K562 (cell line): Measurements from ENCODE around the gene MMP24. TPM values are rescaled to one million over a fixed set of nuclear protein-coding genes. Genes with fewer than 3 reads are reported as not detected.
A peak's percentile ranks its signal among the peaks of the same experiment; 100 is the strongest.

Source experiments
- ATAC-seq: fragments of 200-7000 bp; cut with Tn5 transposase; 3 replicates; pipeline ENCODE4 v1.9.1; 2020; ENCODE audit warnings: moderate library complexity
- BruUV-seq: library from RNA; stranded (reverse); fragments of 400-500 nt; replicated peaks from 2 replicates; lab custom pipeline; 2021; lab: Mats Ljungman, UMichigan
- CTCF ChIA-PET: fragments of 300-600 bp; formaldehyde crosslinking; extraction: SDS; loops from one replicate; lab custom pipeline; 2021; ENCODE audit warnings: low intra/inter-chr PET ratio; lab: Yijun Ruan, JAX
- POLR2A ChIA-PET: fragments of 300-600, 350-650 bp; sonication (Branson Sonifier 250); formaldehyde crosslinking; extraction: SDS; loops from one replicate; lab custom pipeline; 2021; ENCODE audit warnings: antibody characterized with exemption, inconsistent platforms; lab: Yijun Ruan, JAX
- DNase-seq, 4 experiments: peaks; one replicate each; pipeline versions ENCODE4 v3.0.0 to v3.0.0-alpha.2; 2011 to 2018; ENCODE audit warnings: low spot score in 3 of 4, mixed read lengths in 3 of 4; ENCODE audit errors: extremely low read depth in 1 of 4
- FAIRE-seq: peaks from 2 replicates; lab custom pipeline; 2011; peaks lifted over from hg19 to GRCh38; lab: Jason Lieb, UNC
- H2AFZ ChIP-seq: 2 replicates; pipeline ENCODE4 v1.6.0; 2011; ENCODE audit warnings: low read depth, low read length, control low read depth, inconsistent platforms
- H3K27ac ChIP-seq: fragments of 200-600 bp; 3 replicates; pipeline ENCODE4 v1.8.0; 2011; ENCODE audit warnings: low read depth, mild to moderate bottlenecking, control low read depth, inconsistent platforms, low read length, moderate library complexity, mixed read lengths; ENCODE audit errors: extremely low read depth
- H3K27me3 ChIP-seq, 2 experiments: fragments of 300-600 bp in 1 of 2; 2 replicates in 1 of 2; 3 replicates in 1 of 2; pipeline versions ENCODE4 v1.6.0 to v1.8.0; 2011; ENCODE audit warnings: inconsistent platforms in 2 of 2, low read length in 2 of 2, mild to moderate bottlenecking in 1 of 2, mixed read lengths in 1 of 2, moderate library complexity in 1 of 2; ENCODE audit not compliant: control insufficient read depth in 2 of 2, insufficient read depth in 2 of 2
- H3K36me3 ChIP-seq: fragments of 300-600 bp; 3 replicates; pipeline ENCODE4 v1.8.0; 2011; ENCODE audit warnings: mild to moderate bottlenecking, low read length, inconsistent platforms; ENCODE audit not compliant: control insufficient read depth, insufficient read depth
- H3K4me1 ChIP-seq, 2 experiments: fragments of 200-600 bp in 1 of 2; replicated peaks in 1 of 2; 2 replicates in 1 of 2; 3 replicates in 1 of 2; pipeline versions ENCODE4 v1.5.1 to v1.8.0; 2011; ENCODE audit warnings: inconsistent platforms in 2 of 2, low read length in 2 of 2, mild to moderate bottlenecking in 1 of 2, mixed read lengths in 1 of 2, moderate library complexity in 1 of 2; ENCODE audit not compliant: control insufficient read depth in 2 of 2, insufficient read depth in 2 of 2
- H3K4me2 ChIP-seq: 2 replicates; pipeline ENCODE4 v1.6.1; 2011; ENCODE audit warnings: low read length, control low read depth, inconsistent platforms, mixed read lengths; ENCODE audit not compliant: insufficient read depth
- H3K4me3 ChIP-seq: fragments of 200-600 bp; sonication (generic), shearing (Covaris generic); 2 replicates; pipeline ENCODE4 v1.5.1; 2016; ENCODE audit warnings: control low read depth, inconsistent platforms
- H3K79me2 ChIP-seq: fragments of 200-600 bp; 3 replicates; pipeline ENCODE4 v1.8.0; 2011; ENCODE audit warnings: low read length, inconsistent platforms; ENCODE audit not compliant: control insufficient read depth, insufficient read depth
- H3K9ac ChIP-seq, 2 experiments: 2 replicates each; pipeline versions ENCODE4 v1.6.0 to v1.6.1; 2011; ENCODE audit warnings: low read depth in 2 of 2, low read length in 2 of 2, control low read depth in 1 of 2, inconsistent platforms in 1 of 2, mild to moderate bottlenecking in 1 of 2, mixed read lengths in 1 of 2; ENCODE audit not compliant: insufficient read depth in 1 of 2
- H3K9me1 ChIP-seq: one replicate; pipeline ENCODE4 v1.6.0; 2011; ENCODE audit warnings: inconsistent platforms, mild to moderate bottlenecking, low read length, moderate library complexity; ENCODE audit not compliant: control insufficient read depth, insufficient read depth
- H3K9me3 ChIP-seq: replicated peaks from 2 replicates; pipeline ENCODE4 v1.5.1; 2011; ENCODE audit warnings: low read depth, low read length, inconsistent platforms; ENCODE audit not compliant: control insufficient read depth, insufficient read depth
- H4K20me1 ChIP-seq: replicated peaks from 2 replicates; pipeline ENCODE4 v1.6.1; 2011; ENCODE audit warnings: low read length, inconsistent platforms, mixed read lengths; ENCODE audit not compliant: control insufficient read depth, insufficient read depth
- REST ChIP-seq, 2 experiments: fragments of 450-650 bp; formaldehyde crosslinking in 1 of 2; IDR thresholded peaks; 2 replicates each; pipeline versions ENCODE4 v1.4.0 to v1.6.1; 2014 to 2020; ENCODE audit warnings: mild to moderate bottlenecking in 2 of 2, borderline replicate concordance in 1 of 2, low read depth in 1 of 2
- SETDB1 ChIP-seq: IDR thresholded peaks from one replicate; pipeline ENCODE4 v1.6.1; 2012; ENCODE audit warnings: low read length, control low read depth, inconsistent platforms
- SPI1 ChIP-seq: IDR thresholded peaks from 2 replicates; pipeline ENCODE4 v1.6.1; 2011; ENCODE audit warnings: low read depth, low read length, control low read depth, borderline replicate concordance
- ZBTB33 ChIP-seq: sonication (generic); formaldehyde crosslinking; IDR thresholded peaks from 2 replicates; pipeline ENCODE4 v1.8.1; 2023; ENCODE audit warnings: mild to moderate bottlenecking, missing genetic modification reagents
- ZNF232 ChIP-seq: sonication (generic); formaldehyde crosslinking; IDR thresholded peaks from 2 replicates; pipeline ENCODE4 v1.8.0; 2022; ENCODE audit warnings: mild to moderate bottlenecking, missing genetic modification reagents
- ZNF24 ChIP-seq: fragments of 450-650 bp; IDR thresholded peaks from 2 replicates; pipeline ENCODE4 v1.6.1; 2016
- WGBS: fragments of 100-300 bp; shearing (Covaris generic); methylation state at CpG from one replicate; pipeline ENCODE4 v1.1.6; 2016; ENCODE audit warnings: low coverage, mixed read lengths; ENCODE audit not compliant: insufficient coverage; ENCODE audit errors: missing lambda C conversion rate; 5-methylcytosine and 5-hydroxymethylcytosine counted together
- in situ Hi-C: fragments of 300-500 bp; cut with MboI; formaldehyde crosslinking; loops from 4 replicates; pipeline ENCODE4 v1.15.0; 2018; ENCODE audit warnings: inconsistent platforms, mixed read lengths
- intact Hi-C: fragments of 100-400 bp; cut with micrococcal nuclease; formaldehyde crosslinking; loops from 2 replicates; pipeline ENCODE4 v1.14.2; 2022
- polyA plus RNA-seq, 8 experiments: library from polyadenylated mRNA; depleted of rRNA in 4 of 8; stranded (reverse) in 5 of 8; unstranded in 3 of 8; fragments of >200 nt; fragmentation: Nextera tagmentation in 2 of 8; fragmentation: Illumina TruSeq in 1 of 8; extraction: Ambion mirVana in 2 of 8; extraction: Trizol in 1 of 8; gene quantifications; 2 replicates each; pipeline versions ENCODE4 v1.2.1 to v1.2.3, GENCODE V29; 2011 to 2014; ENCODE audit warnings: inconsistent platforms in 1 of 8, missing spikeins in 1 of 8
- total RNA-seq, 7 experiments: library from RNA; depleted of rRNA in 6 of 7; stranded (reverse); fragments of >200 nt in 6 of 7; fragmentation: Illumina TruSeq in 2 of 7; extraction: Trizol in 2 of 7; gene quantifications; 2 replicates each; pipeline versions ENCODE4 v1.2.1 to v1.2.3, GENCODE V29; 2011 to 2021; ENCODE audit warnings: low replicate concordance in 1 of 7

Gene MMP24
- total and polyA plus RNA-seq, 9 of the 15 experiments (the other 6 are each of a cell fraction or from before 2014, with no cell fraction given): 0.03 to 0.07 (median 0.03) TPM; not detected in 6

GRCh38 chr20:35226884-35227681, 593 bp downstream of the MMP24 start:
- Histone ChIP-seq H3K4me1 (peaks cover 0 to 10% of the 10 kb centered on the region in 2 experiments; a peak in 2 of 5 replicates), H3K4me2 (peak overlapping the region; percentile 24; the same call in 1 of the 2 replicates), H3K9me3 (no peaks in the 10 kb centered on the region), H4K20me1 (peaks cover 10% of the 10 kb centered on the region; the same call in 1 of the 2 replicates), H3K27ac (no peak overlapping the region), H3K9ac (peak overlapping the region in 1 of 2 experiments; percentile 43; a peak in 1 of 4 replicates), H3K4me3 (no peak overlapping the region), H3K9me1 (no peaks in the 10 kb centered on the region), H2AFZ (no peak overlapping the region), H3K79me2 (no peaks in the 10 kb centered on the region), H3K36me3 (no peaks in the 10 kb centered on the region), H3K27me3 (peaks cover 34 to 41% of the 10 kb centered on the region in 2 experiments)
- intact Hi-C loops (no loop called here), in situ Hi-C loops (no loop called here)
- peak; percentile 97 for ATAC-seq
- ChIA-PET CTCF (no interaction called here), POLR2A (interaction anchor here (0.6 to 1.4 kb wide), 2 partner anchors 15 to 903 kb away, joined by 3 to 5 read pairs; no protein-coding TSS in a partner anchor)
- peak; percentile 69 to 91 (median 82) for DNase-seq
- peak; percentile 72 for FAIRE-seq
- 9% methylated on average over 21 of the region's 74 CpGs for WGBS
- BruUV-seq: no TSS peak
- peak; percentile 99 for TF ChIP-seq REST (IDR thresholded peaks at IDR 0.05; ENCODE audit: borderline replicate concordance)
- peak; percentile 97 for TF ChIP-seq REST (CRISPR knock-in tag; IDR thresholded peaks at IDR 0.05; ENCODE audit: low read depth)
- no peak for TF ChIP-seq SPI1
- no peak for TF ChIP-seq ZNF24
- TF ChIP-seq ZNF232: 0 out of 2 replicates have a peak, but pooled peaks have one; percentile 39
- TF ChIP-seq SETDB1: no peak
- TF ChIP-seq ZBTB33 (CRISPR knock-in tag): no peak
